ENCODE measurements around the gene APBA3.

APBA3 gene

DNA sequence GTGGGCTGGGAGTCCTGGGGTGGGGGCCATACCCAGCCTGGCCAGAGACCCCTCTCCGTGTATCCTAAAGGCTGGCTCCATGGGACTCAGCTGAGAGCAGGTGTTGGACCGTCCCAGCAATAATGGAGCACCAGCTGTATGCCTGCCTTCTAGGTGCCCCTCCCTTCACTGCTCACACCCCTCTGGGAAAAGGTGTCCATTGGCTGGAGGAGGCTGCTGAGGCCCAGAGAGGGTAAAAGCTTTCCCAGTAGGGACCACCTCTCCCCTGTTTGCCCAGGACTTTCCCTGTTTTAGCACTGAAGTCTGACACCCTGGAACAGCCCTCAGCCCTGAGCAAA is 13.9 kb upstream of the APBA3 start:
- TF ChIP-seq, protein P1, sequence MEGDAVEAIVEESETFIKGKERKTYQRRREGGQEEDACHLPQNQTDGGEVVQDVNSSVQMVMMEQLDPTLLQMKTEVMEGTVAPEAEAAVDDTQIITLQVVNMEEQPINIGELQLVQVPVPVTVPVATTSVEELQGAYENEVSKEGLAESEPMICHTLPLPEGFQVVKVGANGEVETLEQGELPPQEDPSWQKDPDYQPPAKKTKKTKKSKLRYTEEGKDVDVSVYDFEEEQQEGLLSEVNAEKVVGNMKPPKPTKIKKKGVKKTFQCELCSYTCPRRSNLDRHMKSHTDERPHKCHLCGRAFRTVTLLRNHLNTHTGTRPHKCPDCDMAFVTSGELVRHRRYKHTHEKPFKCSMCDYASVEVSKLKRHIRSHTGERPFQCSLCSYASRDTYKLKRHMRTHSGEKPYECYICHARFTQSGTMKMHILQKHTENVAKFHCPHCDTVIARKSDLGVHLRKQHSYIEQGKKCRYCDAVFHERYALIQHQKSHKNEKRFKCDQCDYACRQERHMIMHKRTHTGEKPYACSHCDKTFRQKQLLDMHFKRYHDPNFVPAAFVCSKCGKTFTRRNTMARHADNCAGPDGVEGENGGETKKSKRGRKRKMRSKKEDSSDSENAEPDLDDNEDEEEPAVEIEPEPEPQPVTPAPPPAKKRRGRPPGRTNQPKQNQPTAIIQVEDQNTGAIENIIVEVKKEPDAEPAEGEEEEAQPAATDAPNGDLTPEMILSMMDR (IDR thresholded peaks at IDR 0.05; ENCODE audit: low read depth, low read length), result no peak
- H3K4me3 ChIP-seq (ENCODE audit: low read depth, low read length), result no peak overlapping the region

GRCh38 chr19:3774621-3775373 is 13.3 kb upstream of the APBA3 start:
- H3K4me3 ChIP-seq (ENCODE audit: low read depth, low read length), result no peak overlapping the region
- TF ChIP-seq, protein P1 (IDR thresholded peaks at IDR 0.05; ENCODE audit: low read depth, low read length), result no peak

GRCh38 chr19:3773814-3774515 is 12.5 kb upstream of the APBA3 start:
- TF ChIP-seq, protein P1 (IDR thresholded peaks at IDR 0.05; ENCODE audit: low read depth, low read length), result no peak
- no peak overlapping the region for H3K4me3 ChIP-seq (ENCODE audit: low read depth, low read length)

GRCh38 chr19:3771906-3772455 is 10.5 kb upstream of the APBA3 start, which contains the start of gene RAX2:
Gene RAX2 (minus strand): TSS chr19:3772228. CDS start chr19:3771742, 486 bp downstream.
- H3K4me3 ChIP-seq (ENCODE audit: low read depth, low read length), result no peak within 1 kb of the TSS
- TF ChIP-seq, protein P1 (IDR thresholded peaks at IDR 0.05; ENCODE audit: low read depth, low read length), result no peak

- no peak overlapping the region for H3K4me3 ChIP-seq (ENCODE audit: low read depth, low read length)
- TF ChIP-seq, protein P1 (IDR thresholded peaks at IDR 0.05; ENCODE audit: low read depth, low read length), result no peak
These were observed 9.8 kb upstream of the APBA3 start for GRCh38 chr19:3771000-3771905.

DNA sequence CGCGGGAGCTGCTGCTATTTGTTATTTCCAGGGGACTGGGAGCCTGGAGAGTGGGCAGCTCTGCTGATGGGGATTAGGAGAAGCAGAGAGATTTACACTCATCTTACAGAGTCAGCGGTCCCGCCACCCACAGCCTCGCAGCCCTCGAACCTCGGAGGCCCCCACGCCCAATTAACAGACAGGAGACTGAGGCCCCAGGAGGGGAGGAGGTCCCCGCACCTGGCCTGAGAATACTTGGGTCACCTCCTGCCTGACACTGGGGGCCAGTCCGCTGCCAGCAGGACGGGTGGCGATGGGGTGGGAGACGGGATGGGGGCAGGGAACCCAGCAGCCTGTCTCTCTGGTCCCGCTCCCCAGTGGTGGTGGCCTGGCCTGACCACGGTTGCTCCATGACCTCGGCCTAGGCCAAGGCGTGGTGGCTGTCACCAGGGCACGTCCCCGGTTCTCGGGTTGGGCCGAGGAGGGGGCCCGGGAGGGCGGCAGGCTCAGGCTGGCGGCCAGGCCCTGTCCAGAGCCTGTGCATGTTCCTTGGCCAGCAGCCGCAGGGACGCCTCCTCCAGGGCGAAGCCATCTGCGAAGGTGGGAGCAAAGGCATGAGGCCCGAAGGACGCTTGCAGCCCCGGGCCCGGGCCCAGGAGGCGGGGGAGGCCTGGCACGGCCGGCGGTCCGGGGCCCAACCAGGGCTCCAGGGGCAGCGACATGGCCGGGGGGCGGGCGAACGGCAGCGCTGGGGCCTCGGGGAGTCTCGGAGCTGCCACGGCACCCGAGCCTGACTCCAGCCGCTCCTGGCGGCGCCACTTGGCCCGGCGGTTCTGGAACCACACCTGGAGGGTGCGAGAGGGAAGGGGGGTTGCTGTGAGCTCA is 8.9 kb upstream of the APBA3 start:
- TF ChIP-seq, protein P1 (IDR thresholded peaks at IDR 0.05; ENCODE audit: low read depth, low read length), result no peak

More for the DNA sequence above, 8.9 kb upstream of the APBA3 start:
- no peak overlapping the region for H3K4me3 ChIP-seq (ENCODE audit: low read depth, low read length)

All from WI38 (cell line).